ENCODE results near the gene ZNF689.
"Not testable (repeated sequence)": the region's sequence is repeated elsewhere in the genome, so short reads cannot be mapped to it uniquely, and the experiment has no call there.

ZNF689 gene

GRCh38 chr16:30601966-30602365, 8.2 kb downstream of the ZNF689 start:
- DNase-seq (ENCODE audit: low read depth in 2 of 2, low spot score in 1 of 2): no peak

- no peak for DNase-seq (ENCODE audit: low read depth in 2 of 2, low spot score in 1 of 2)
These were observed 9.3 kb downstream of the ZNF689 start for GRCh38 chr16:30600929-30601328.

GRCh38 chr16:30600215-30600614, 10.0 kb downstream of the ZNF689 start:
- no peak for DNase-seq (ENCODE audit: low read depth in 2 of 2, low spot score in 1 of 2)

- DNase-seq (ENCODE audit: low read depth in 2 of 2, low spot score in 1 of 2): no peak
These were observed 17.3 kb downstream of the ZNF689 start for GRCh38 chr16:30592871-30593270.

- not testable (repeated sequence) for DNase-seq (ENCODE audit: low read depth in 2 of 2, low spot score in 1 of 2)
These were observed 19.3 kb downstream of the ZNF689 start for GRCh38 chr16:30590869-30591268.

GRCh38 chr16:30589582-30589981, 20.6 kb downstream of the ZNF689 start:
- DNase-seq (ENCODE audit: low read depth in 2 of 2, low spot score in 1 of 2): not testable (repeated sequence)

DNA sequence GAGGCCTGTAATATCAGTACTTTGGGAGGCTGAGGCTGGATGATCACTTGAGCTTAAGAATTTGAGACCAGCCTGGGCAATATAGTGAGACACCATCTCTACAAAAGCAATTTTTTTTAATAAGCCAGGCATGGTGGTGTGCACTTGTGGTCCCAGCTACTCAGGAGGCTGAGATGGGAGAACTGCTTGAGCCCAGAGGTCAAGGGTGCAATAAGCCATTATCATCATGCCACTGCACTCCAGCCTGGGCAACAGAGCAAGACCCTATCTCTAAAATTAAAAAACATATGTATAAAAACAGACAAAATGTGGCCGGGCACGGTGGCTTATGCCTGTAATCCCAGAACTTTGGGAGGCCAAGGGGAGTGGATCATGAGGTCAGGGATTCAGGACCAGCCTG, 21.5 kb downstream of the ZNF689 start:
- no peak for DNase-seq (ENCODE audit: low read depth in 2 of 2, low spot score in 1 of 2)

- peak; percentile 69 to 86 for DNase-seq (ENCODE audit: low read depth in 2 of 2, low spot score in 1 of 2)
These were observed 24.6 kb downstream of the ZNF689 start, which contains the start of gene ZNF785 for GRCh38 chr16:30585400-30586191. ZNF785 (minus strand) TSS chr16:30585697; CDS start chr16:30585611, 86 bp downstream.

DNA sequence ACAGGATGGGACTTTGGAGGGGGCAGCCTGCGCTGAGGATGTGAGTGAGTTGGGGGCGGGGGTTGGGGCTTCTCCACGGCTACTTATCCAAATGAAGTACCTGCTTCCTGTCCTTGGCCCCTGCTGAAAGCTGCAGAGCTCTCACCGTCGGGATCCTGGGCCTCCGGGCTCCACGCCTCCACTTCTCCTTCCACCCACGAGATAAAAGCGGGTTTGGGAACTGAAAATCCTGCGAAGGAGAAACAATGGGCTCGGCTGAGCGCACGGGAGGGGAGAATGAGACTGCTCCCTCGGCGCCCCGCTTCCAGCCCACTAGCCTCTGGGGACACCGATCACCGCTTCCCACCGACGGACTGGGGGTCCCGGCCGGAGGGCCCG, 25.2 kb downstream of the ZNF689 start:
- no peak for DNase-seq (ENCODE audit: low read depth in 2 of 2, low spot score in 1 of 2)

- no peak for DNase-seq (ENCODE audit: low read depth in 2 of 2, low spot score in 1 of 2)
These were observed 27.4 kb downstream of the ZNF689 start for GRCh38 chr16:30582611-30583340.

DNA sequence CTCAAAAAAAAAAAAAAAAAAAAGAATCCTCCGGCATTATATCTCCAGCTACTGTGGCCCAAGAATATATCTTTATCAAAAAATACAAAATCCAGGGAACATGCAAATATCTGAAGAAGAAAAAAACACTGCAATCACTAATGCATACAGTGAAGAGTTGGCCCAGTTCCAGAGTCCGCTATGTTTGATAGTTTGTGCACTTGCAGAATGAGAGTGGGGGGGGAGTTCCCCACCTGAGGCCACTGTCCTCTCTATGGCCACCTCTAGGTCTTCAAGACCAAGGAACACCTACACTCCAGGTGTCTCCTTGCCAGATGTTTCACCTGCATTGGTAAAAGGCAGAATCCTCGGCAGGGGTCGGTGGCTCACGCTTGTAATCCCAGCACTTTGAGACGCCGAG, 28.7 kb downstream of the ZNF689 start:
- no peak for DNase-seq (ENCODE audit: low read depth in 2 of 2, low spot score in 1 of 2)

DNA sequence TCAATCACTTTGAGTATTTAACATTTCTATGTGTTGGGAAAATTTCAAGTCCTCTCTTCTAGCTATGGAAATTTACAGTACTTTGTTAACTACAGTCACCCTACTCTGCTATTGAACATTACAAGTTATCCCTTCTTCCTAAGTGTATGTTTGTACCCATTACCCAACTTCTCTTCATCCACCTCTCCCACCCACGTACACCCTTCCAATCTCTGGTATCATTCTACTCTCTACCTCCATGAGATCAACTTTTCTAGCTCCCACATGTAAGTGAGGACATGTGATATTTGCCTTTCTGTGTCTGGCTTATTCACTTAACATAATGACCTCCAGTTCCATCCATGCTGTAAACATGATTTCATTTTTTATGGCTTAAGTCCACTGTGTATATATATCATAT, 35.5 kb downstream of the ZNF689 start:
- DNase-seq (ENCODE audit: low read depth in 2 of 2, low spot score in 1 of 2): no peak

DNA sequence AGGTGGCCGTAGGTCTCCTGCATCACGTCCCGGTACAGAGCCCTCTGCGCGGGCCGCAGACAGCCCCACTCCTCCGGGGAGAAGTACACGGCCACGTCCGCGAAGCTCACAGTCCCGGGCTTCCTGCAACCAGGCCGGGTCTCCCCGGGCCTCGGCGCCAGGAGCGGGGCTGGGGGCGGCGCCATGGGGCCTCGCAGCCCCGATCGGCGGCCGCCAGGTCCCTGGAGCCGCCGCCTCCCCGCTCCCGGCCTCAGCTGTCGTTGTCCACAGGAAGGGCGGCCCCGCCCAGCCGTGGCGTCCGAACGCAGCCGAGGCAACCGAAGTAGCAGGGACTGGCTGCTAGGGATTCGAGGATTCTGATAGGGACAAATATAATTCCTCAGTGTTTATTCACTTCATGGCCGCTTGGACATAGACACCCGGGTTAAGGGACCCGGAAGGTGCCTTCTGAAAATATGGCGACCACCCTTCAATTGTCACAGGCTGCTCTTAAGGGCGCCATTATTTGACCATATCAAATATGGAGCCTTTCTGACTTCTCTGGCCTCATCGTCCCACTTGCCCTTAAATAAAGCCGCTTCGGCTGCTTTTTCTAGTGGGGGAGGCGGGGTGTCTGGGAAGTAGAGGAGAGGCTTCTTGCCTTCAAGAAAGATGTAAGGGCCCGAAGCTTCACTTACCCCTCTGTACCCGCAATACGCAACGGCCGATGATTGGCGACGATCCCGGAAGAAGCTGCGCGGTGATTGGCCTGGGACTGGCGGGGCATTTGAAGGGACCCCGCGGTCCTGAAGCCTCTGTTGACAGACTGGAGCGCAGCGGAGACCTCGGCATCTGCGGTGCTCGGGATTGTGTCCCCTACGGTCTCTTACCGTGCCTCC, 38.5 kb downstream of the ZNF689 start, which contains the start of gene ZNF688:
Gene ZNF688, minus strand, starts transcription at position 270 of the 878 bp plus-strand sequence. Its CDS starts 85 bp downstream, at position 185.
- peak; percentile 76 to 87 for DNase-seq (ENCODE audit: low read depth in 2 of 2, low spot score in 1 of 2)

GRCh38 chr16:30570636-30571444, 39.3 kb downstream of the ZNF689 start:
- DNase-seq (ENCODE audit: low read depth in 2 of 2, low spot score in 1 of 2): no peak

DNA sequence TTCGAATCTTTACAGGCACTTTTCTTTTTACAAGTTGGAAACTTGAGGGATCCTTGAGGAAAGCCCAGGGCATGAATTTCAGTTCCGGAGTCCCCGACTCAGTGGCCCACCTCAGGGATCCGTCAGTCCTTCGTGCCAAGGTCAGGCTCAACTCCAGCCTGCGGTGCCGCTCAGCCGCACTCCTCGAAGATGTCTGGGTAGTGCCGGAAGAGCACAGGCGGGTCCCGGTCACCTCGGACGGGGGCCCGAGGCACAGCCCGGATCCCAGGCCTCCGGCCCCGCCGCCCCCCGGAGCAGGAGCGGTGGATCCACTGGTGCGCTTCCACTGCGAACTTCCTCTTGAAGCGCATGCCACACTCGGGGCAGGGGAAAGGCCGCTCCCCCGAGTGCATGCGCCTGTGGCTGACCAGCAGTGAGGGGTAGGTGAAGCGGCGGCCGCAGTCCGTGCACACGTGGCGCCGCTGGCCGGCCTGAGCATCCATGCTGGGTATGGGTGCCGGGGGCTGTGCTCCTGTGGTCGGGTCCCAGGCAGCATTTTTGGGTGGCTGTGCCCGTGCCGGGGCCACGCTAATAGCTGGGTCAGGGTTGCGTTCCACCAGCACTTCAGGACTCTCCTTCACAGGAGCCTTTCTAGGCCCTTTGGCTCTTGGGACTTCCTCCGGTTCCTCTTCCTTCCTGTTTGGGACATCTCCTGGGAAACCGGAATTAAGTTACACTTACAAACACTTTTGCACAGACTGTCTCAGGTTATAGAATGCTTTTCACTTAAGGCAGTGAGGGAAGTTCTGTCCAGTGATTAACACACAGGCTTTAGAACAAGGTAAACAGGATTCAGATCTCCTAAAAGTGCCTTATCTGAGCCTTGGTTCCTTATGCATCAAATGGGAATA, 40.2 kb downstream of the ZNF689 start:
- DNase-seq (ENCODE audit: low read depth in 2 of 2, low spot score in 1 of 2): no peak

- DNase-seq (ENCODE audit: low read depth in 2 of 2, low spot score in 1 of 2): no peak
These were observed 40.9 kb downstream of the ZNF689 start for GRCh38 chr16:30569281-30569680.

DNA sequence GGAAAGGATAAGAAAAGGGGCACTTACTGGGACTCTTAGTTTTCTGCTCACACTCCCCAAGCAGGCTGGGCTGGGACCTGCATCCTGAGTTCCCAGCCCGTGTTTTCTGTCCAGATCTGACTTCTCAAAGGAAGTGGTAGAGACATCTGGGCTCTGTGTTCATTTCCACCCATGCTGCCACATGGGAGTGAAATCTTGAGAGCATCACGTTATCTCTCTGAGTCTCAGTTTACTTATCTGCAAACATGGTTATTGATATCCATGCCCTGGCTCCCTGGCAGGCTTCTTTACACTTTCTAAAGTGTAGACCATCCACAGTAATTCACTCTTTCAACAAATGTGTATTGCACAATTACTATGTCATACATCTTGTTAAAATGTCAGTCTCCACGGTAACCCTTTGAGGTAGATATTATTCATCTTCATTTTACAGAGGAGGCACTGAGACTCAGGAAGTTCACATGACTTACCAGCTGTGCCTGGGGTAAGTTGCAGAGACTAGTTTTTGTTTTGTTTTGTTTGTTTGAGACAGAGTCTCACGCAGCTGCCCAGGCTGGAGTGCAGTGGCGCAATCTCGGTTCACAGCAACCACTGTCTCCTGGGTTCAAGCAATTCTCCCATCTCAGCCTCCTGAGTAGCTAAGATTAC, 42.1 kb downstream of the ZNF689 start:
- no peak for DNase-seq (ENCODE audit: low read depth in 2 of 2, low spot score in 1 of 2)

DNA sequence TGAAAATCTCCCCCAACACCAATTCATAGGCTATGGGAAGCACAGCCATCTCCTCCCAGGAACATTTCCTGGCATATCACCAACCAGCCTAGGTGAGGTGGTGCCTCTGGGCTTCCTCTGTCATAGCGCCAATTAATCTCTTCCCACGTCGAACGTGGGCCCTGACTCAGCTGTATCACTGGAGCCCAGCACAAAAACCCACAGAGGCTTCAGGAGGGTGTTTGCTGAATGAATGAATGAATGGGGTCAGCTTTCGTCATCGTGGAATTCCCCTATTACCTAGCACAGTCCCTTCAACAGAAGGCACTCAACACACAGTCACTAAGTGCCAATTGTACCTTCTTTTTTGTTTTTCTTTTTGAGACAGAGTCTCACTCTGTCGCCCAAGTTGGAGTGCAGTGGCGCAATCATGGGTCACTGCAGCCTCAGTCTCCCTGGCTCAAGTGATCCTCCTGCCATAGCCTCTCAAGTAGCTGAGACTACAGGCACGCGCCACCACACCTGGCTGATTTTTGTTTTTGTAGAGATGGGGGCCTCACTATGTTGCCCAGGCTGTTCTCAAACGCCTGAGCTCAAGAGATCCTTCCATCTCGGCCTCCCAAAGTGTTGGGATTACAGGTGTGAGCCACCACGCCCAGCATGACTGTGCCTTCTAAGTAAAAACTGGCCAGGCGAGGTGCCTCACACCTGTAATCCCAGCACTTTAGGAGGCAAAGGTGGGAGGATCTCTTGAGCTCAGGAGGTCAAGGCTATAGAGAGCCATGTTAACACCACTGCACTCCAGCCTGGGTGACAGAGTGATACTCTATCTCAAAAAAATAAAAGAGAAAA, 42.8 kb downstream of the ZNF689 start:
- DNase-seq (ENCODE audit: low read depth in 2 of 2, low spot score in 1 of 2): no peak
